K562 (cell line): ENCODE data around the gene C11orf91. TPM values are rescaled to one million over a fixed set of nuclear protein-coding genes. Genes with fewer than 3 reads are reported as not detected.

Source experiments
- ATAC-seq: fragments of 200-7000 bp; cut with Tn5 transposase; 3 replicates; pipeline ENCODE4 v1.9.1; 2020; ENCODE audit warnings: moderate library complexity
- BruUV-seq: library from RNA; stranded (reverse); fragments of 400-500 nt; replicated peaks from 2 replicates; lab custom pipeline; 2021; lab: Mats Ljungman, UMichigan
- CTCF ChIA-PET: fragments of 300-600 bp; formaldehyde crosslinking; extraction: SDS; loops from one replicate; lab custom pipeline; 2021; ENCODE audit warnings: low intra/inter-chr PET ratio; lab: Yijun Ruan, JAX
- POLR2A ChIA-PET: fragments of 300-600, 350-650 bp; sonication (Branson Sonifier 250); formaldehyde crosslinking; extraction: SDS; loops from one replicate; lab custom pipeline; 2021; ENCODE audit warnings: antibody characterized with exemption, inconsistent platforms; lab: Yijun Ruan, JAX
- DNase-seq, 4 experiments: peaks; one replicate each; pipeline versions ENCODE4 v3.0.0 to v3.0.0-alpha.2; 2011 to 2018; ENCODE audit warnings: low spot score in 3 of 4, mixed read lengths in 3 of 4; ENCODE audit errors: extremely low read depth in 1 of 4
- FAIRE-seq: peaks from 2 replicates; lab custom pipeline; 2011; peaks lifted over from hg19 to GRCh38; lab: Jason Lieb, UNC
- H2AFZ ChIP-seq: 2 replicates; pipeline ENCODE4 v1.6.0; 2011; ENCODE audit warnings: low read depth, low read length, control low read depth, inconsistent platforms
- H3K27ac ChIP-seq: fragments of 200-600 bp; 3 replicates; pipeline ENCODE4 v1.8.0; 2011; ENCODE audit warnings: low read depth, mild to moderate bottlenecking, control low read depth, inconsistent platforms, low read length, moderate library complexity, mixed read lengths; ENCODE audit errors: extremely low read depth
- H3K27me3 ChIP-seq, 2 experiments: fragments of 300-600 bp in 1 of 2; 2 replicates in 1 of 2; 3 replicates in 1 of 2; pipeline versions ENCODE4 v1.6.0 to v1.8.0; 2011; ENCODE audit warnings: inconsistent platforms in 2 of 2, low read length in 2 of 2, mild to moderate bottlenecking in 1 of 2, mixed read lengths in 1 of 2, moderate library complexity in 1 of 2; ENCODE audit not compliant: control insufficient read depth in 2 of 2, insufficient read depth in 2 of 2
- H3K36me3 ChIP-seq: fragments of 300-600 bp; 3 replicates; pipeline ENCODE4 v1.8.0; 2011; ENCODE audit warnings: mild to moderate bottlenecking, low read length, inconsistent platforms; ENCODE audit not compliant: control insufficient read depth, insufficient read depth
- H3K4me1 ChIP-seq, 2 experiments: fragments of 200-600 bp in 1 of 2; replicated peaks in 1 of 2; 2 replicates in 1 of 2; 3 replicates in 1 of 2; pipeline versions ENCODE4 v1.5.1 to v1.8.0; 2011; ENCODE audit warnings: inconsistent platforms in 2 of 2, low read length in 2 of 2, mild to moderate bottlenecking in 1 of 2, mixed read lengths in 1 of 2, moderate library complexity in 1 of 2; ENCODE audit not compliant: control insufficient read depth in 2 of 2, insufficient read depth in 2 of 2
- H3K4me2 ChIP-seq: 2 replicates; pipeline ENCODE4 v1.6.1; 2011; ENCODE audit warnings: low read length, control low read depth, inconsistent platforms, mixed read lengths; ENCODE audit not compliant: insufficient read depth
- H3K4me3 ChIP-seq: fragments of 200-600 bp; sonication (generic), shearing (Covaris generic); 2 replicates; pipeline ENCODE4 v1.5.1; 2016; ENCODE audit warnings: control low read depth, inconsistent platforms
- H3K79me2 ChIP-seq: fragments of 200-600 bp; 3 replicates; pipeline ENCODE4 v1.8.0; 2011; ENCODE audit warnings: low read length, inconsistent platforms; ENCODE audit not compliant: control insufficient read depth, insufficient read depth
- H3K9ac ChIP-seq, 2 experiments: 2 replicates each; pipeline versions ENCODE4 v1.6.0 to v1.6.1; 2011; ENCODE audit warnings: low read depth in 2 of 2, low read length in 2 of 2, control low read depth in 1 of 2, inconsistent platforms in 1 of 2, mild to moderate bottlenecking in 1 of 2, mixed read lengths in 1 of 2; ENCODE audit not compliant: insufficient read depth in 1 of 2
- H3K9me1 ChIP-seq: one replicate; pipeline ENCODE4 v1.6.0; 2011; ENCODE audit warnings: inconsistent platforms, mild to moderate bottlenecking, low read length, moderate library complexity; ENCODE audit not compliant: control insufficient read depth, insufficient read depth
- H3K9me3 ChIP-seq: replicated peaks from 2 replicates; pipeline ENCODE4 v1.5.1; 2011; ENCODE audit warnings: low read depth, low read length, inconsistent platforms; ENCODE audit not compliant: control insufficient read depth, insufficient read depth
- H4K20me1 ChIP-seq: replicated peaks from 2 replicates; pipeline ENCODE4 v1.6.1; 2011; ENCODE audit warnings: low read length, inconsistent platforms, mixed read lengths; ENCODE audit not compliant: control insufficient read depth, insufficient read depth
- BRF1 ChIP-seq: IDR thresholded peaks from 3 replicates; pipeline ENCODE4 v1.6.1; 2011; ENCODE audit warnings: borderline replicate concordance, mild to moderate bottlenecking; ENCODE audit not compliant: insufficient read length; ENCODE audit errors: extremely low read depth
- ETV1 ChIP-seq: fragments of 450-650 bp; conservative IDR thresholded peaks from 2 replicates; pipeline ENCODE4 v1.6.1; 2016; ENCODE audit warnings: missing genetic modification characterization, control low read depth, low read depth, missing compliant biosample characterization
- GATA2 ChIP-seq: sonication (generic); formaldehyde crosslinking; IDR thresholded peaks from 2 replicates; pipeline ENCODE4 v1.4.0; 2020; ENCODE audit warnings: mild to moderate bottlenecking, missing genetic modification reagents
- KDM1A ChIP-seq, 2 experiments: fragments of 450-650 bp; IDR thresholded peaks; 2 replicates each; pipeline ENCODE4 v1.6.1; 2016; ENCODE audit warnings: mild to moderate bottlenecking in 2 of 2
- RCOR1 ChIP-seq, 2 experiments: IDR thresholded peaks; 2 replicates each; pipeline ENCODE4 v1.6.1; 2012; ENCODE audit warnings: low read depth in 2 of 2, low read length in 2 of 2, borderline replicate concordance in 1 of 2, improper control_type of control experiment in 1 of 2
- RNF219 ChIP-seq: fragments of 250-450 bp; sonication (Bioruptor Pico); IDR thresholded peaks from 2 replicates; pipeline ENCODE4 v1.5.0; 2022; ENCODE audit warnings: mild to moderate bottlenecking
- U2AF2 ChIP-seq: fragments of 200-400 bp; formaldehyde crosslinking; optimal IDR thresholded peaks from 2 replicates; pipeline ENCODE3; 2017; ENCODE audit warnings: low read depth, mild to moderate bottlenecking, low read length
- ZBTB2 ChIP-seq: fragments of 450-650 bp; IDR thresholded peaks from 2 replicates; pipeline ENCODE4 v1.6.1; 2016; ENCODE audit warnings: antibody characterized with exemption
- ZNF695 ChIP-seq: fragments of 450-650 bp; formaldehyde crosslinking; IDR thresholded peaks from 2 replicates; pipeline ENCODE4 v1.4.0; 2020; ENCODE audit warnings: mild to moderate bottlenecking, moderate library complexity
- ZNF696 ChIP-seq: fragments of 250-450 bp; sonication (Bioruptor Pico); conservative IDR thresholded peaks from 2 replicates; pipeline ENCODE4 v1.4.0; 2020; ENCODE audit warnings: mild to moderate bottlenecking, moderate library complexity
- ZNF76 ChIP-seq: fragments of 250-450 bp; sonication (Bioruptor Pico); IDR thresholded peaks from 2 replicates; pipeline ENCODE4 v1.4.0; 2020; ENCODE audit warnings: mild to moderate bottlenecking, moderate library complexity, borderline replicate concordance
- WGBS: fragments of 100-300 bp; shearing (Covaris generic); methylation state at CpG from one replicate; pipeline ENCODE4 v1.1.6; 2016; ENCODE audit warnings: low coverage, mixed read lengths; ENCODE audit not compliant: insufficient coverage; ENCODE audit errors: missing lambda C conversion rate; 5-methylcytosine and 5-hydroxymethylcytosine counted together
- in situ Hi-C: fragments of 300-500 bp; cut with MboI; formaldehyde crosslinking; loops from 4 replicates; pipeline ENCODE4 v1.15.0; 2018; ENCODE audit warnings: inconsistent platforms, mixed read lengths
- intact Hi-C: fragments of 100-400 bp; cut with micrococcal nuclease; formaldehyde crosslinking; loops from 2 replicates; pipeline ENCODE4 v1.14.2; 2022
- polyA plus RNA-seq, 8 experiments: library from polyadenylated mRNA; depleted of rRNA in 4 of 8; stranded (reverse) in 5 of 8; unstranded in 3 of 8; fragments of >200 nt; fragmentation: Nextera tagmentation in 2 of 8; fragmentation: Illumina TruSeq in 1 of 8; extraction: Ambion mirVana in 2 of 8; extraction: Trizol in 1 of 8; gene quantifications; 2 replicates each; pipeline versions ENCODE4 v1.2.1 to v1.2.3, GENCODE V29; 2011 to 2014; ENCODE audit warnings: inconsistent platforms in 1 of 8, missing spikeins in 1 of 8
- total RNA-seq, 7 experiments: library from RNA; depleted of rRNA in 6 of 7; stranded (reverse); fragments of >200 nt in 6 of 7; fragmentation: Illumina TruSeq in 2 of 7; extraction: Trizol in 2 of 7; gene quantifications; 2 replicates each; pipeline versions ENCODE4 v1.2.1 to v1.2.3, GENCODE V29; 2011 to 2021; ENCODE audit warnings: low replicate concordance in 1 of 7
- TF ChIP-seq, protein P1 (sequence below): sonication (generic); formaldehyde crosslinking; IDR thresholded peaks from 2 replicates; pipeline ENCODE4 v1.9.0; 2022; ENCODE audit warnings: mild to moderate bottlenecking, missing genetic modification reagents
- TF ChIP-seq, protein P2 (sequence below): fragments of 450-650 bp; IDR thresholded peaks from 2 replicates; pipeline ENCODE4 v1.6.1; 2017; ENCODE audit warnings: antibody characterized with exemption, mild to moderate bottlenecking

The C11orf91 gene
- total and polyA plus RNA-seq, 9 of the 15 experiments (the other 6 are each of a cell fraction or from before 2014, with no cell fraction given), result not detected

- peak overlapping the region; percentile 61 for H3K4me2 ChIP-seq
- ChIA-PET CTCF (no interaction called here), POLR2A (interaction anchor here (0.6 to 1.8 kb wide), 7 partner anchors 12 to 121 kb away, joined by 3 to 10 read pairs (median 3); partner anchors contain the start of gene CD59)
- peaks cover 65% of the 10 kb centered on the region for H3K79me2 ChIP-seq
- H3K9me3 ChIP-seq, result no peaks in the 10 kb centered on the region
- peaks cover 56% of the 10 kb centered on the region for H3K36me3 ChIP-seq
- H2AFZ ChIP-seq, result no peak overlapping the region
- DNase-seq (peak; percentile 40 to 73 (median 53)), ATAC-seq (peak; percentile 71), FAIRE-seq (no peak)
- H3K9me1 ChIP-seq, result peaks cover 10% of the 10 kb centered on the region
- peaks cover 24 to 36% of the 10 kb centered on the region in 2 experiments for H3K4me1 ChIP-seq
- H3K4me3 ChIP-seq, result no peak overlapping the region
- H3K27ac ChIP-seq, result peak overlapping the region; percentile 64
- WGBS, result 3% methylated on average over 2 of the region's 2 CpGs
- intact Hi-C loops (loop anchor here (2.0 kb wide), 1 partner anchor 14 kb away; the partner anchor contains the start of gene CD59), in situ Hi-C loops (no loop called here)
- peak overlapping the region in 1 of 2 experiments; percentile 29; a peak in 2 of 4 replicates for H3K9ac ChIP-seq
- peaks cover 30% of the 10 kb centered on the region for H4K20me1 ChIP-seq
- H3K27me3 ChIP-seq, result no peaks in the 10 kb centered on the region
- no TSS peak for BruUV-seq
- peak in 1 of 2 experiments; percentile 41; a peak in 2 of 4 replicates for TF ChIP-seq RCOR1 (IDR thresholded peaks at IDR 0.05; ENCODE audit: borderline replicate concordance in 1 of 2, low read depth in 2 of 2, low read length in 2 of 2)
- no peak for TF ChIP-seq ZBTB2
- TF ChIP-seq GATA2 (CRISPR knock-in tag), result peak; percentile 83
- TF ChIP-seq BRF1, result no peak
- TF ChIP-seq ETV1, result no peak
- TF ChIP-seq ZNF76 (CRISPR knock-in tag), result no peak
- TF ChIP-seq, protein P1, sequence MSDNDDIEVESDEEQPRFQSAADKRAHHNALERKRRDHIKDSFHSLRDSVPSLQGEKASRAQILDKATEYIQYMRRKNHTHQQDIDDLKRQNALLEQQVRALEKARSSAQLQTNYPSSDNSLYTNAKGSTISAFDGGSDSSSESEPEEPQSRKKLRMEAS, result no peak
- no peak for TF ChIP-seq ZNF696 (CRISPR knock-in tag)
- TF ChIP-seq KDM1A (IDR thresholded peaks at IDR 0.05), result peak; percentile 46 to 75; a peak in 3 of 4 replicates
- TF ChIP-seq ZNF695 (CRISPR knock-in tag), result no peak
- no peak for TF ChIP-seq U2AF2
- TF ChIP-seq, protein P2, sequence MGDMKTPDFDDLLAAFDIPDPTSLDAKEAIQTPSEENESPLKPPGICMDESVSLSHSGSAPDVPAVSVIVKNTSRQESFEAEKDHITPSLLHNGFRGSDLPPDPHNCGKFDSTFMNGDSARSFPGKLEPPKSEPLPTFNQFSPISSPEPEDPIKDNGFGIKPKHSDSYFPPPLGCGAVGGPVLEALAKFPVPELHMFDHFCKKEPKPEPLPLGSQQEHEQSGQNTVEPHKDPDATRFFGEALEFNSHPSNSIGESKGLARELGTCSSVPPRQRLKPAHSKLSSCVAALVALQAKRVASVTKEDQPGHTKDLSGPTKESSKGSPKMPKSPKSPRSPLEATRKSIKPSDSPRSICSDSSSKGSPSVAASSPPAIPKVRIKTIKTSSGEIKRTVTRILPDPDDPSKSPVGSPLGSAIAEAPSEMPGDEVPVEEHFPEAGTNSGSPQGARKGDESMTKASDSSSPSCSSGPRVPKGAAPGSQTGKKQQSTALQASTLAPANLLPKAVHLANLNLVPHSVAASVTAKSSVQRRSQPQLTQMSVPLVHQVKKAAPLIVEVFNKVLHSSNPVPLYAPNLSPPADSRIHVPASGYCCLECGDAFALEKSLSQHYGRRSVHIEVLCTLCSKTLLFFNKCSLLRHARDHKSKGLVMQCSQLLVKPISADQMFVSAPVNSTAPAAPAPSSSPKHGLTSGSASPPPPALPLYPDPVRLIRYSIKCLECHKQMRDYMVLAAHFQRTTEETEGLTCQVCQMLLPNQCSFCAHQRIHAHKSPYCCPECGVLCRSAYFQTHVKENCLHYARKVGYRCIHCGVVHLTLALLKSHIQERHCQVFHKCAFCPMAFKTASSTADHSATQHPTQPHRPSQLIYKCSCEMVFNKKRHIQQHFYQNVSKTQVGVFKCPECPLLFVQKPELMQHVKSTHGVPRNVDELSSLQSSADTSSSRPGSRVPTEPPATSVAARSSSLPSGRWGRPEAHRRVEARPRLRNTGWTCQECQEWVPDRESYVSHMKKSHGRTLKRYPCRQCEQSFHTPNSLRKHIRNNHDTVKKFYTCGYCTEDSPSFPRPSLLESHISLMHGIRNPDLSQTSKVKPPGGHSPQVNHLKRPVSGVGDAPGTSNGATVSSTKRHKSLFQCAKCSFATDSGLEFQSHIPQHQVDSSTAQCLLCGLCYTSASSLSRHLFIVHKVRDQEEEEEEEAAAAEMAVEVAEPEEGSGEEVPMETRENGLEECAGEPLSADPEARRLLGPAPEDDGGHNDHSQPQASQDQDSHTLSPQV, result 0 out of 2 replicates have a peak, but pooled peaks have one; percentile 23
- no peak for TF ChIP-seq RNF219 (CRISPR knock-in tag)
These were observed 22.1 kb upstream of the C11orf91 start for GRCh38 chr11:33722590-33723234.
